NCI-H2196 (cell line): Measurements from ENCODE around the gene ABCA7.
"Not testable (repeated sequence)": the region's sequence is repeated elsewhere in the genome, so short reads cannot be mapped to it uniquely, and the experiment has no call there.

Experiments
- DNase-seq: peaks from one replicate; lab custom pipeline; 2025; ENCODE audit not compliant: unreplicated experiment; lab: John Stamatoyannopoulos, UW

Gene ABCA7

DNA sequence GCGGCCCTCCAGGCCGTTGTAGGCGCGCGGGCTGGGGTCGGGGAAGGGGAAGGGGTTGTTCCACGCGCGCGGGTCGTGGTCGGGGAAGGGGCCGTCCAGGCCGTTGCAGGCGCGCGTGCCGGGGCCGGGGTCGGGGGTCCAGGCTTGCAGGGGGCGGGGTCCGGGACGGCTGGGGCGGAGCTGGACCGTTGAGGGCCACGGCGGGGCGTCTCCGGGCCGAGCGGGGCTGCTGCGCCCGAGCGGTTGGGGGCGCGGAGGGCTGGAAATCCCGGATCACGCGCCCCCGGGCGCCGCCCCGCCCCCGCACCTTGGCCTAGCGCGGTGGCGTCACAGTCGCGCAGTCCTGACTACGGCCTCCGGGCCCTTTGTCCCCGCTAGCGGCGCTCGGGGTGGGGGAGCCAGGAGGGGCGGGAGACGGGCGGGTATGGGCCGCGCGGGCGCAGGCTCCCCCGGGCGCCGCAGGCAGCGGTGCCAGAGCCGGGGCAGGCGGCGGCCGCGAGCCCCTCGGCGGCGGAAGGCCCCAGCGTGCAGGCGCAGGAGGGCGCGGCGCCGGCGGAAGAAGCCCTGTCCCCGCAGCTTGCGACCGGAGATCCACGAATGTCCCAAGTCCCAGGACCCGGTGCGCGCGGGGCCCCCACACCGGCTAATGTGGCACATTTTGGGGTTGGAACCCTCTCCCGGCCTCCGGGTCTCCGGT, 64.6 kb downstream of the ABCA7 start:
- peak; percentile 78 for DNase-seq

DNA sequence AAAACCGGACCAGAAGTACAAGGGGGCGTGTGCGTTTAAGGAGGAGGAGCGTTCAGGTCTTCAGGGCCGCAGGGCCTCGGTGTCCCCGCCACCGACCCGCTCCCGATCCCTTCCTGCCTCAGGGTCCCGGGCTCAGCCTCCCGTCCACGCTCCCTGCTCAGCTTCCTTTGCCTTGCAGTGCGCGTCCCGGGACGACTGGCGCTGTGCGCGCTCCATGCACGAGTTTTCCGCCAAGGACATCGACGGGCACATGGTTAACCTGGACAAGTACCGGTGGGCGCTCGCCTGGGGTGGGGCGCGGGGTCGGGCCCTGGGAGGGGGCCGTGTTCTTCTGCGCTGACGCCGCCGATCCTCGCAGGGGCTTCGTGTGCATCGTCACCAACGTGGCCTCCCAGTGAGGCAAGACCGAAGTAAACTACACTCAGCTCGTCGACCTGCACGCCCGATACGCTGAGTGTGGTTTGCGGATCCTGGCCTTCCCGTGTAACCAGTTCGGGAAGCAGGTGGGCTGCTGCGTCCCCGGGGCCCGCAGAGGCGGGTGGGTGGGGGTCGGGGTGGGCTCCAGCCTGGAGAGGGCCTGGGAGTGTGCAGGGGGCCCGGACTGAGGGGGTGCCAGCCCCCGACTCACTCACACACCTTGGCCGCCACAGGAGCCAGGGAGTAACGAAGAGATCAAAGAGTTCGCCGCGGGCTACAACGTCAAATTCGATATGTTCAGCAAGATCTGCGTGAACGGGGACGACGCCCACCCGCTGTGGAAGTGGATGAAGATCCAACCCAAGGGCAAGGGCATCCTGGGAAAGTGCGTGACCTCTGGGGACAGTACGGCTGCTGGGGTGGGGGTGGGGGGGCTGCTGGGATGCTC, 65.3 kb downstream of the ABCA7 start:
- DNase-seq = no peak

GRCh38 chr19:1105873-1106840, 66.2 kb downstream of the ABCA7 start:
- DNase-seq = no peak

DNA sequence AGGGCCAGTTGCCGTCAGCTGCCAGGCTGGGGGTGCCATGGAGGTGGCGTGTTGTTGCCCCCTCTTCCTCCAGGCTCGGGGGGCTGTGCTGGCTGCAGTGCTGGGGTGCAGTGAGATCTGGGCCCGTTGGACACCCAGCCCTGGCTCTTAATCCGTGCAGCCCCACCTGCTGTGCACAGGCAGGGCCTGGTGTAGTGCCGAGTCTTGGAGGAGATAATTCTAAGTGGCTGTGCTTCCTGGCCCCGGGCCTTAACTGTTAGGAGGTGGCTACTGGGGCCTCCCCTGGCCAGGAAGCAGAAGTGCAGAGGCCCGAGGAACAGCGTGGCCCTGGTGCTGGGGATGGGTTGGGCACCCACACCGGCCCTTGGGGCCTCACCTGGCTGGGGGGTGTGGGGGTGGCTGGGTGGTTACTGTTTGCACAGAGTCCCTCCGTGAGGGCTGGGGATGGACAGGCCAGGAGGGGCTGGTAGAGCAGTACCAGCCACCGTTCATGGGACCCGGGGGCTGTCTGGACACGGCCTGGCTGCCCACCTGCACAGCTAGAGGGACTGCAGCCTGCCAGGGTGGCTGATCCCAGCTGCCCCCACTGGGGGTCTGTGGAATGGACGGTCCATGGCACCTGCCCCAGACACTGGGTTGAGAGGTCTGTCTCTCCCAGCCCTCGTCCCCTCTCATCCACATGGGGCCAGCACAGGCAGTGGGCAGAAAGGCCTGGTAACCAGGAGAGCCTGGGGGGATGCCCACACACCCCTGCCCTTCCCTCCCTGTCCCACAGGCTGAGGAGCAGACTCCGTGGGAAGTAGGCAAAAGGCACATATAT, 67.1 kb downstream of the ABCA7 start:
- no peak for DNase-seq

DNA sequence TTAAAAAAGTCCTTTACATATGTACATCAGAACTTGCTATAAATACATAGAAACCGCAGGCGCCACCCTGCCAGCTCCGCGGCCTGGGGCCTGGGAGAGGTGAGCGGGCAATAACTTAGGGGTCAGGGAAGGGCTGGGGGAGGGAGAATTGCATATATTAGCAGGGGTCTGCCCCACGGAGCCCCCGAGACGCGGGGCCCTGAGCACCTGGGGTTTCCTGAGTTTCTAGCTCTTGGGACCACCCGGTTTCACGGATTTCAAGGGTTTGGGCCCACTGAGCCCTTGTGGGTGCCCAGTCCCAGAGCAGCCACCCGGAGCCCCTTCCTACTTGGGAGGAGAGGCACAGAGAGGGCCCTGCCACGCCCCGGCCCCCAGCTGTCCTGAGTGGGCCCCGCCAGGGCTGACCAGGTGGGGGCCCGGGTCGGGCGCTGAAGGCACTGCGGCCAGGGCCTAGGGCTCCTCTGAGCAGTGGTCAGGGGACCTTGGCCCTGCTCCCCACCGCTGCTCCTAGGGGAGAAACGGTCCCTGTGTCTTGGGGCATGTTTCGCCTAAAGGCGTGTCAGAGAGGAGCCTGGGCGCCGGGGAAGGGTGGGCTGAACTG, 67.9 kb downstream of the ABCA7 start:
- DNase-seq = no peak

DNA sequence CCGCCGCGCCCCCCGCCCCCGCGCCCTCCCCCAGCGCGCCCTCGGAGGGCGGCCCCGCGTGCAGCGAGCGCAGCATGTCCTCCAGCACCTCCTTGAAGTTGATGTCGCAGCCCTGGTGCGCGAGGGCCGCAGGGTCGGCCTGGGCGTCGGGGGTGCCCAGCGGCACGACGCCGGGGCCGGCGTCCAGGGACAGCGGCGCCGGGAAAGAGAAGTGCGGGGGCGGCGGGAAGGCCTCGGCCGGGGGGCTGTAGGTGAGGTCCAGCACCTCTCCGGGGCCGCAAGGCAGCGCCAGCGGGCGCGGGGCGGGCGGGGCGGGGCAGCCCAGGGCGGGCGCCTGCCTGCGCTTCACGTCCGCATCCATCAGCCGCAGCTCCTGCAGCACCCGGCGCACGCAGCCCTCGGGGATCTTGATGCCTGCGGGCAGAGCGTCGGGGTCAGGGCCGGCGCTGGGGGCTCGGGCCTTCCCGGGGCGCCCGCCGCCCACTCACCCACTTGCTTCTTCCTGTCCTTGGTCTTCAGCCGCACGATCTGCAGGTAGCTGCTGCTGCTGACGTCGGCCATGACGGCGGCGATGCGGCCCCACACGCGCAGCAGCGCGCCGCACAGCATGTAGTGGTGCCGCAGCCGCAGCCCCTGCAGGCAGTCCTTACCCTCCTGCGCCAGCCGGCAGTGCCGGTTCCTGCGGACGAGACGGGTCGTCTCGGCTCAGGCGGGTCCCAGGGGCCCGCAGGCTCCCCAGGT, 68.6 kb downstream of the ABCA7 start:
- no peak for DNase-seq

DNA sequence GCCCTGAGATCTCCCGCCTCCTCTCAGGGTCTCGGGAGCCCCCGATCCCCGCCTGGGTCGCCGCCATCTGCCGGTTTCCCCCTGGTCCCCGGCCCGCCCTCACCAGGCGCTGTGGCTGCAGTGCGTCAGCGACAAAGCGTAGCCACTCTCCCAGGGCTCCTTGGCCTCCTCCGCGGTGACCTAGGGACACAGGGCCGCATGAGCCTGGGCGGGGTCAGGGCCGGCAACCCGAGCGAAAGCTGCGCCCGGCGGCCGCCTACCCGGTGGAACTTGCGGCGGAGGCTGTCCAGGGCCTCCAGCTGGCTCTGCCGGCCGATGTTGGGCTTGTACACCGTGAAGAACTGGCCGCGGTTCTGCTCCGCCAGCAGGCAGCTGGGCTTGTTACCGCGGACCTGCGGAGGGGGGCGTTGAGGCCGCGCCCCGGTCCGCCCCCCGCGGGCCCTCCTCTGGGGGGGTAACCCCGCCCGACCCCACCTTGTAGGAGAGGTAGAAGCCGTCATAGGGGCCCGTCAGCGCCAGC, 69.2 kb downstream of the ABCA7 start:
- no peak for DNase-seq

DNA sequence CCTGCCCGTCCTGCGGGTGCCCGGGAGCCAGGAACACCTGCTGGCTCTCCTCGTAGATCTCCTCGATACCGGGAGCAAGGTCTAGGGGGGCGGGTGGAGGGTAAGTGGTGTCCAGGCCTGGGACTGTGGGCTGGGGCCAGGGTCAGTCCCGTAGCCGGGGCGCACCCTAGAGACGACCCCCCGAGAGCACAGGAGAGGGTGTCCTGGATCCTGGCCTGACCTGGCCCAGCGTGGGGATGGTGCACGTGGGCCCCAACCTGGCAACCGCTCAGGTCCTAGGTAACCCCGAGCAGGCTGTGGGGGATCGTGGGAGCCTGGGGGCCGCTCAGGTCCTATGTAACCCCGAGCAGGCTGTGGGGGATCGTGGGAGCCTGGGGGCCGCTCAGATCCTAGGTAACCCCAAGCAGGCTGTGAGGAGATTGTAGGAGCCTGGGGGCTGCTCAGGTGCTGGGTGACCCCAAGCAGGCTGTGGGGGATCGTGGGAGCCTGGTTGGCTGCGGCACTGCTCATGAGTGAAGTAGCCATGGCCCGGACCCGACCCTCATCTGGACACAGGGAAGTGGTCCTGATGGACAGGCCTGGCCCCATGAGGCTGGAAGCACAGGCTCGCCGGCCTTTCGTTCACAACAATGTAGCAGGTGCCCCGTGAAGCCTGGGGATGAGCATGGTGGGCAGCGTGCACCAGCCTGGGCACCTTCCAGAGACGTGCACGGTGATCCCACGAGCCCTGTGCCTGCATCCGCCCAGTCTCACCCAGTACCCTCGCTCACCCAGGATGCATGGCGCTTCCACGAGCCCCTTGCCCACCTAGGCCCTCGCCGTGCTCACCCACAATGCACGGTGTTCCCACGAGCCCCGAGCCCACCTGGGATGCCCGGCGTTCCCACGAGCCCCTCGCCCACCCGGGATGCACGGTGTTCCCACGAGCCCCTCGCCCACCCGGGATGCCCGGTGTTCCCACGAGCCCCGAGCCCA, 70.1 kb downstream of the ABCA7 start:
- DNase-seq = no peak

- no peak for DNase-seq
These were observed 71.1 kb downstream of the ABCA7 start for GRCh38 chr19:1110809-1111640.

GRCh38 chr19:1111641-1112267, 71.8 kb downstream of the ABCA7 start:
- DNase-seq = no peak

GRCh38 chr19:1112268-1113029, 72.5 kb downstream of the ABCA7 start:
- no peak for DNase-seq

DNA sequence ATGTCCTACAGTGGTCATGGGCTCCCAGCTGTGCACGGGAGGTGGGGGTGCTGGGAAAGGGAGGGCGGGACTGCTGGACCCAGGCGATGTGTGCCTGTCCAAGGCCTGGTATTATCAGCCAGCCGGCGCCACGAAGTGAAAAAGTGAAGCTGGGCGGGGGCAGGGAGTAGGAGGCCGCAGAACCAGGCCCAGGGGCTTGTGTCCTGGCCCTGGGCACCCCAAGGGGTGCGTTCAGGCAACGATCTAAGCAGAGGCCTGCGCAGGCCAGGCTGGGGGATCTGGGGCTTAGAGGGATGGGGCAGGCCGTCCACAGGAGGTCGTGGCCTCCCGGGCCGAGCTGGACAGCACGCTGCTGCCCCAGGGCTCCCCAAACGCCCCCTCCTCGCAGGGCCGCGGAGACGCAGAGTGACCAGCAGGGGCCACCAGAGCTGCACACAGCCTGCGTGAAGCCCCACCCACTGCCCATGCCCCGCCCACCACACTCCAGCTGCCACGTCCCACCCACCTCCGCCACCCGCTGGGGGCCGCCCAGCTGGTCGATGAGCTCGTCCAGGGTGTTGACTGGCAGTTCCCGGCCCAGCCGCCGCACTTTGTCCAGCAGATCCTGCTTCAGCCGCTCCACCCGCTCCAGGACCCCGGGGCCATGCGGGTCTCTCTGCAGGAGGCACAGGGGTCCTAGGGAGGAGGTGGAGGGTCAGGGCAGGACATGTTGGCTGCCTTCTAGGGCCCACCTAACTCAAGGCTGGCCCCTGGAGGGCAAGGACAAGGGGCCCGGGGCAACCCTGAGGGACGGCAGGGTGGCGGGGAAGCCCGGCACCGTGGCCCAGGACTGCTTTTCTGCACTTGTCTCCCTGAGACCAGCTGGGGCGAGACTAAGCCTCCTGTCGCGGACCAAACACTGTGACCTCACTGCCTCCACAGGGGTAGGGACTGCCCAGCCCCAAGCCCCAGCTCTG, 73.4 kb downstream of the ABCA7 start:
- peak; percentile 93 for DNase-seq

DNA sequence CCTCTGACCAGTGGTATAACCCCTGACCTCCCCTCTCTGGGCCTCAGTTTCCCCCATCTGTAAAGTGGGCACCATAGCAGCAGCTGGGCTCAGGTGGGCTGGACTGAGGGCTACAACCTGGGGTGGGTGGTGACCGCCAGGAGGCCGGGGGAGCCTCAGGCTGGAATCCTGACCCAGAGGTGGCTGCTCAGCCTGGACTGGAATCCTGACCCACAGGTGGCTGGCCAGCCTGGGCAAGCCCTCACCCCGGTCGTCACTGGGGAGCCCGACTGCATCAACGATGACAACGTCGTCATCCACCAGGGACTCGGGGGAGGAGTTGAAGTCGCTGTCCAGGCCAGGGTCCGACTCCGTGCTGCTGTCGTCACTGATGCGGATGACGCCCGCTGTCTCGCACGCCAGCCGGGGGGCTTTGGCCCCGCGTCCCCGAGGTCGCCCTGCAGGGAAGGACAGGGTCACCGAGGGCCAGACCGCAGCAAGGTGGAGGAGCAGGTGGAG, 74.1 kb downstream of the ABCA7 start:
- DNase-seq = no peak

- not testable (repeated sequence) for DNase-seq
These were observed 74.8 kb downstream of the ABCA7 start for GRCh38 chr19:1114728-1115127.
